Esophagus muscularis mucosa (tissue), 3 donors: ENCODE results near the gene DCC.

Experiments
- POLR2A ChIP-seq: fragments of 450-650 bp; IDR thresholded peaks from one replicate; pipeline ENCODE4 v1.6.1; 2017; ENCODE audit warnings: antibody characterized with exemption, moderate library complexity, mild to moderate bottlenecking, low read depth
- POLR2AphosphoS5 ChIP-seq, 2 donors: sonication (generic); formaldehyde crosslinking; IDR thresholded peaks; one replicate each; pipeline ENCODE4 v1.6.1; 2017; ENCODE audit warnings: antibody characterized with exemption in 2 of 2
- TF ChIP-seq, protein P1 (sequence below), 3 experiments: fragments of 200-600 bp in 2 of 3; fragments of 450-650 bp in 1 of 3; sonication (generic) in 2 of 3; IDR thresholded peaks; one replicate each; pipeline ENCODE4 v1.5.1; 2017 to 2019; ENCODE audit warnings: antibody characterized with exemption in 3 of 3, mild to moderate bottlenecking in 2 of 3, moderate library complexity in 1 of 3

DNA sequence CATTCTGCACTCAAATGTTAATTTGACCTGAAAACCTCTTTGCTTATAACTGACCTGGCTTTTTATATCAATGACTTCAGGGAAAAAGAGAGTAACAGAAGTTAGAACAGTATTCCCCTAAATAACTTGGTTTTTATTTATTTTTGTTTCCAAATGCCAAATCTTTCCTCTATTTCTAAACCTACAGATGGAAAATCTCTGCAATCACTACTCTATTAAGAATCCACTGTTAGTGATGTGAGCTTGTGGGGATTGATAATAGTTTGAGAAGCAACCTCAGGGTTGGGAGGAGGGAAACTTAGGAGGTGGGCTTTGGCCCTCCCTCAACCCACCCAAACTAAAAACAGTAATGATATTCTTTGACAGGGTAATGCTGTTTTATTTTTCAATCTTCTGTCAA, 351.8 kb downstream of the DCC start:
- TF ChIP-seq, protein P1, sequence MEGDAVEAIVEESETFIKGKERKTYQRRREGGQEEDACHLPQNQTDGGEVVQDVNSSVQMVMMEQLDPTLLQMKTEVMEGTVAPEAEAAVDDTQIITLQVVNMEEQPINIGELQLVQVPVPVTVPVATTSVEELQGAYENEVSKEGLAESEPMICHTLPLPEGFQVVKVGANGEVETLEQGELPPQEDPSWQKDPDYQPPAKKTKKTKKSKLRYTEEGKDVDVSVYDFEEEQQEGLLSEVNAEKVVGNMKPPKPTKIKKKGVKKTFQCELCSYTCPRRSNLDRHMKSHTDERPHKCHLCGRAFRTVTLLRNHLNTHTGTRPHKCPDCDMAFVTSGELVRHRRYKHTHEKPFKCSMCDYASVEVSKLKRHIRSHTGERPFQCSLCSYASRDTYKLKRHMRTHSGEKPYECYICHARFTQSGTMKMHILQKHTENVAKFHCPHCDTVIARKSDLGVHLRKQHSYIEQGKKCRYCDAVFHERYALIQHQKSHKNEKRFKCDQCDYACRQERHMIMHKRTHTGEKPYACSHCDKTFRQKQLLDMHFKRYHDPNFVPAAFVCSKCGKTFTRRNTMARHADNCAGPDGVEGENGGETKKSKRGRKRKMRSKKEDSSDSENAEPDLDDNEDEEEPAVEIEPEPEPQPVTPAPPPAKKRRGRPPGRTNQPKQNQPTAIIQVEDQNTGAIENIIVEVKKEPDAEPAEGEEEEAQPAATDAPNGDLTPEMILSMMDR (IDR thresholded peaks at IDR 0.05), result no peak
- TF ChIP-seq POLR2A (no peak), POLR2AphosphoS5 (IDR thresholded peaks at IDR 0.05) (no peak)
